Suprapubic skin (tissue), 4 donors: ENCODE measurements around the gene KHDC3L.

ENCODE experiments used
- CTCF ChIP-seq, 2 donors: fragments of 200-600 bp in 1 of 2; fragments of 450-650 bp in 1 of 2; sonication (generic) in 1 of 2; IDR thresholded peaks; one replicate each; pipeline ENCODE4 v1.5.1; 2016 to 2019; ENCODE audit warnings: antibody characterized with exemption in 2 of 2, mild to moderate bottlenecking in 1 of 2, moderate library complexity in 1 of 2
- POLR2A ChIP-seq, 2 donors: fragments of 450-650 bp; IDR thresholded peaks; one replicate each; pipeline ENCODE4 v1.6.1; 2017; ENCODE audit warnings: antibody characterized with exemption in 2 of 2, mild to moderate bottlenecking in 2 of 2, moderate library complexity in 2 of 2
- POLR2AphosphoS5 ChIP-seq, 3 donors: sonication (generic); formaldehyde crosslinking; IDR thresholded peaks; one replicate each; pipeline ENCODE4 v1.6.1; 2017; ENCODE audit warnings: antibody characterized with exemption in 3 of 3

- TF ChIP-seq POLR2A (IDR thresholded peaks at IDR 0.05) (no peak), CTCF (IDR thresholded peaks at IDR 0.05) (peak in 1 of 2 donors; percentile 51), POLR2AphosphoS5 (IDR thresholded peaks at IDR 0.05) (no peak)
Observed at GRCh38 chr6:73388800-73389512, 26.5 kb downstream of the KHDC3L start.
